ENCODE measurements around the gene NSMCE3. TPM values are rescaled to one million over a fixed set of nuclear protein-coding genes. Genes with fewer than 3 reads are reported as not detected.

The NSMCE3 gene
- total and polyA plus RNA-seq, 4 donors: 2.3 to 3.3 (median 2.8) TPM

DNA sequence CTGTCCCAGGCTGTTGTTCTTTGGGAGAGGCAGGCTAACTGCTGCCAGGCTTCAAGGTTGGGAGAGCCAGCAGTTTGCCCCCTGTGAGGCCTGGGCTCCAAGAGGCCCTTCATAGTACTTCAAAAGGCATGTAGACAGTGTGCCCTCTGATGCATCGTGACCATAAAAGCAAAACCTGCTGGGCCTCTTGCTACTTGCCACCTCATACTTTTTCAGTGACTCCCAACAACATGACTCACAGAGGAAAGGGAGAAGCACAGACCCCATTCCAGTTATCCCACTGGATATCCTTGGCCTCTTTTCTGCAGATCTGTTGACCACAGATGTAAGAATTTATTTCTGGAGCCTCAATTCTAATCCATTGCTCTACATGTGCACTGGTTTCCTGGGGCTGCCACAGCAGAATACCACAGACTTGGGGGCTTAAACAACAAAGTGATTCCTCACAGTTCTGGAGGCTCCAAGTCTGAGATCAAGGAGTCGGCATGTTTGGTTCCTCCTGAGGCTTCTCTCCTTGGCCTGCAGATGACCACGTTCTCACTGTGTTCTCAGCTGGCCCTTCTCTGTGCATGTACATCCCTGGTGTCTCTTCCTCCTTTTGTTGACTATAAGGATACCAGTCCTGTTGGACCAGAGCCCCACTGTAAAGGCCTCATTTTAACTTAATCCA, 8.9 kb upstream of the NSMCE3 start:
- no peaks in the 10 kb centered on the region for H3K36me3 ChIP-seq (ENCODE audit: control insufficient read depth in 4 of 4, insufficient read depth in 3 of 4, low read depth in 1 of 4, low read length in 3 of 4)
- 80% methylated on average over 3 of the region's 3 CpGs for WGBS

More for the DNA sequence above, 8.9 kb upstream of the NSMCE3 start:
- Histone ChIP-seq H3K4me1 (ENCODE audit: control insufficient read depth in 4 of 4, insufficient read depth in 4 of 4, low read length in 3 of 4) (no peaks in the 10 kb centered on the region), H3K4me3 (ENCODE audit: low read depth in 1 of 3, low read length in 3 of 3) (no peak overlapping the region), H3K9ac (ENCODE audit: low read depth in 1 of 2, low read length in 2 of 2) (no peak overlapping the region), H3K9me3 (ENCODE audit: control insufficient read depth in 4 of 4, low read length in 3 of 4) (no peaks in the 10 kb centered on the region), H3K27me3 (ENCODE audit: control insufficient read depth in 4 of 4, insufficient read depth in 4 of 4, low read length in 3 of 4) (peaks cover 0 to 2% (median 0%) of the 10 kb centered on the region in 4 donors), H3K27ac (ENCODE audit: low read depth in 1 of 2, low read length in 2 of 2) (no peak overlapping the region)
- DNase-seq (ENCODE audit: low spot score): no peak
- no peak for TF ChIP-seq EGR1 (IDR thresholded peaks at IDR 0.05; ENCODE audit: low read depth in 2 of 2)
- no peak for TF ChIP-seq TAF1 (conservative IDR thresholded peaks at IDR 0.05)
- no peak for TF ChIP-seq SP1 (IDR thresholded peaks at IDR 0.05)
- TF ChIP-seq HNF4A (conservative IDR thresholded peaks at IDR 0.05): no peak
- no peak for TF ChIP-seq FOXA2 (IDR thresholded peaks at IDR 0.05)
- TF ChIP-seq GABPA (IDR thresholded peaks at IDR 0.05 in 1 of 2, conservative IDR thresholded peaks at IDR 0.05 in 1 of 2): no peak
- TF ChIP-seq, protein P1, sequence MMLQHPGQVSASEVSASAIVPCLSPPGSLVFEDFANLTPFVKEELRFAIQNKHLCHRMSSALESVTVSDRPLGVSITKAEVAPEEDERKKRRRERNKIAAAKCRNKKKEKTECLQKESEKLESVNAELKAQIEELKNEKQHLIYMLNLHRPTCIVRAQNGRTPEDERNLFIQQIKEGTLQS (IDR thresholded peaks at IDR 0.05): no peak
- no peak for TF ChIP-seq MAX (IDR thresholded peaks at IDR 0.05)
- no peak for TF ChIP-seq YY1 (IDR thresholded peaks at IDR 0.05)
- TF ChIP-seq HNF4G (IDR thresholded peaks at IDR 0.05): no peak
- TF ChIP-seq, protein P2, sequence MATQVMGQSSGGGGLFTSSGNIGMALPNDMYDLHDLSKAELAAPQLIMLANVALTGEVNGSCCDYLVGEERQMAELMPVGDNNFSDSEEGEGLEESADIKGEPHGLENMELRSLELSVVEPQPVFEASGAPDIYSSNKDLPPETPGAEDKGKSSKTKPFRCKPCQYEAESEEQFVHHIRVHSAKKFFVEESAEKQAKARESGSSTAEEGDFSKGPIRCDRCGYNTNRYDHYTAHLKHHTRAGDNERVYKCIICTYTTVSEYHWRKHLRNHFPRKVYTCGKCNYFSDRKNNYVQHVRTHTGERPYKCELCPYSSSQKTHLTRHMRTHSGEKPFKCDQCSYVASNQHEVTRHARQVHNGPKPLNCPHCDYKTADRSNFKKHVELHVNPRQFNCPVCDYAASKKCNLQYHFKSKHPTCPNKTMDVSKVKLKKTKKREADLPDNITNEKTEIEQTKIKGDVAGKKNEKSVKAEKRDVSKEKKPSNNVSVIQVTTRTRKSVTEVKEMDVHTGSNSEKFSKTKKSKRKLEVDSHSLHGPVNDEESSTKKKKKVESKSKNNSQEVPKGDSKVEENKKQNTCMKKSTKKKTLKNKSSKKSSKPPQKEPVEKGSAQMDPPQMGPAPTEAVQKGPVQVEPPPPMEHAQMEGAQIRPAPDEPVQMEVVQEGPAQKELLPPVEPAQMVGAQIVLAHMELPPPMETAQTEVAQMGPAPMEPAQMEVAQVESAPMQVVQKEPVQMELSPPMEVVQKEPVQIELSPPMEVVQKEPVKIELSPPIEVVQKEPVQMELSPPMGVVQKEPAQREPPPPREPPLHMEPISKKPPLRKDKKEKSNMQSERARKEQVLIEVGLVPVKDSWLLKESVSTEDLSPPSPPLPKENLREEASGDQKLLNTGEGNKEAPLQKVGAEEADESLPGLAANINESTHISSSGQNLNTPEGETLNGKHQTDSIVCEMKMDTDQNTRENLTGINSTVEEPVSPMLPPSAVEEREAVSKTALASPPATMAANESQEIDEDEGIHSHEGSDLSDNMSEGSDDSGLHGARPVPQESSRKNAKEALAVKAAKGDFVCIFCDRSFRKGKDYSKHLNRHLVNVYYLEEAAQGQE (IDR thresholded peaks at IDR 0.05): no peak
- TF ChIP-seq CTCF (IDR thresholded peaks at IDR 0.05; ENCODE audit: low read depth, low read length, missing input control): no peak
- TF ChIP-seq FOXA1 (IDR thresholded peaks at IDR 0.05): no peak
- no peak for TF ChIP-seq RXRA (IDR thresholded peaks at IDR 0.05)
- no peak for TF ChIP-seq NR2F2 (IDR thresholded peaks at IDR 0.05)
- TF ChIP-seq RAD21 (IDR thresholded peaks at IDR 0.05): no peak
- TF ChIP-seq JUND (IDR thresholded peaks at IDR 0.05): no peak
- TF ChIP-seq, protein P3, sequence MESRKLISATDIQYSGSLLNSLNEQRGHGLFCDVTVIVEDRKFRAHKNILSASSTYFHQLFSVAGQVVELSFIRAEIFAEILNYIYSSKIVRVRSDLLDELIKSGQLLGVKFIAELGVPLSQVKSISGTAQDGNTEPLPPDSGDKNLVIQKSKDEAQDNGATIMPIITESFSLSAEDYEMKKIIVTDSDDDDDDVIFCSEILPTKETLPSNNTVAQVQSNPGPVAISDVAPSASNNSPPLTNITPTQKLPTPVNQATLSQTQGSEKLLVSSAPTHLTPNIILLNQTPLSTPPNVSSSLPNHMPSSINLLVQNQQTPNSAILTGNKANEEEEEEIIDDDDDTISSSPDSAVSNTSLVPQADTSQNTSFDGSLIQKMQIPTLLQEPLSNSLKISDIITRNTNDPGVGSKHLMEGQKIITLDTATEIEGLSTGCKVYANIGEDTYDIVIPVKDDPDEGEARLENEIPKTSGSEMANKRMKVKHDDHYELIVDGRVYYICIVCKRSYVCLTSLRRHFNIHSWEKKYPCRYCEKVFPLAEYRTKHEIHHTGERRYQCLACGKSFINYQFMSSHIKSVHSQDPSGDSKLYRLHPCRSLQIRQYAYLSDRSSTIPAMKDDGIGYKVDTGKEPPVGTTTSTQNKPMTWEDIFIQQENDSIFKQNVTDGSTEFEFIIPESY (IDR thresholded peaks at IDR 0.05): no peak
